Upper lobe of right lung (tissue), 1 donor: ENCODE measurements around the gene ZNF311. TPM values are rescaled to one million over a fixed set of nuclear protein-coding genes. Genes with fewer than 3 reads are reported as not detected.

Source experiments
- ATAC-seq: fragments of 200-7000 bp; cut with Tn5 transposase; one replicate; pipeline ENCODE4 v1.9.1; 2020; ENCODE audit warnings: mild to moderate bottlenecking, moderate library complexity
- DNase-seq: peaks from one replicate; pipeline ENCODE4 v3.0.0-alpha.2; 2020
- H3K27ac ChIP-seq: fragments of 200-600 bp; one replicate; pipeline ENCODE4 v1.8.0; 2022
- H3K27me3 ChIP-seq: fragments of 200-600 bp; one replicate; pipeline ENCODE4 v1.8.0; 2022; ENCODE audit warnings: mild to moderate bottlenecking
- H3K36me3 ChIP-seq: fragments of 200-600 bp; one replicate; pipeline ENCODE4 v1.8.0; 2022
- H3K4me1 ChIP-seq: fragments of 200-600 bp; one replicate; pipeline ENCODE4 v1.8.0; 2022
- H3K4me3 ChIP-seq: fragments of 200-600 bp; one replicate; pipeline ENCODE4 v1.8.0; 2022; ENCODE audit warnings: mild to moderate bottlenecking
- H3K9me3 ChIP-seq: fragments of 200-600 bp; one replicate; pipeline ENCODE4 v1.8.0; 2022
- CTCF ChIP-seq: fragments of 200-600 bp; IDR thresholded peaks from one replicate; pipeline ENCODE4 v1.8.0; 2022; ENCODE audit warnings: antibody characterized with exemption
- intact Hi-C: fragments of 100-400 bp; cut with DNase I; formaldehyde crosslinking; loops from one replicate; pipeline ENCODE4 v1.11.0; 2022
- total RNA-seq: library from RNA; stranded (reverse); fragmentation: NEBNext Ultra II Directional; extraction: Animal tissue kit (Norgen Biotek cat#: 25700); gene quantifications from one replicate; pipeline ENCODE4 v1.2.1, GENCODE V29; 2021
- donor health status: DM: no; HTN: yes; CAD: no; lungs with severe emphysema.

ZNF311 gene
- total RNA-seq, 1 donor from 2014 or later, result 1.8 TPM

GRCh38 chr6:29014729-29015608 is 9.9 kb upstream of the ZNF311 start:
- TF ChIP-seq CTCF, result no peak
- ATAC-seq (no peak), DNase-seq (no peak)
- H3K9me3 ChIP-seq, result no peaks in the 10 kb centered on the region
- intact Hi-C loops, result loop anchor here (10.0 kb wide), 1 partner anchor 330 kb away; no protein-coding TSS in a partner anchor
- peaks cover 14% of the 10 kb centered on the region for H3K4me1 ChIP-seq
- no peak overlapping the region for H3K27ac ChIP-seq
- H3K36me3 ChIP-seq, result no peaks in the 10 kb centered on the region
- peaks cover 45% of the 10 kb centered on the region for H3K27me3 ChIP-seq
- no peak overlapping the region for H3K4me3 ChIP-seq

- Histone ChIP-seq H3K4me3 (peak overlapping the region; percentile 45), H3K27me3 (peaks cover 48% of the 10 kb centered on the region), H3K4me1 (peaks cover 7% of the 10 kb centered on the region), H3K27ac (no peak overlapping the region), H3K9me3 (no peaks in the 10 kb centered on the region), H3K36me3 (no peaks in the 10 kb centered on the region)
- TF ChIP-seq CTCF, result no peak
- DNase-seq (no peak), ATAC-seq (peak; percentile 70)
- intact Hi-C loops, result loop anchor here (10.0 kb wide), 1 partner anchor 327 kb away; no protein-coding TSS in a partner anchor
These were observed 6.2 kb upstream of the ZNF311 start for GRCh38 chr6:29011276-29011734.

GRCh38 chr6:29009358-29009757 is 4.2 kb upstream of the ZNF311 start:
- DNase-seq, result no peak
- Histone ChIP-seq H3K4me3 (no peak overlapping the region), H3K27me3 (peaks cover 35% of the 10 kb centered on the region), H3K9me3 (no peaks in the 10 kb centered on the region), H3K27ac (no peak overlapping the region), H3K4me1 (peaks cover 6% of the 10 kb centered on the region), H3K36me3 (no peaks in the 10 kb centered on the region)
- no peak for ATAC-seq
- TF ChIP-seq CTCF, result no peak
- intact Hi-C loops, result no loop called here

GRCh38 chr6:29008089-29008488 is 3.0 kb upstream of the ZNF311 start:
- H3K27ac ChIP-seq, result no peak overlapping the region
- ATAC-seq (no peak), DNase-seq (no peak)
- peaks cover 6% of the 10 kb centered on the region for H3K4me1 ChIP-seq
- TF ChIP-seq CTCF, result no peak
- peaks cover 23% of the 10 kb centered on the region for H3K27me3 ChIP-seq
- no peaks in the 10 kb centered on the region for H3K9me3 ChIP-seq
- intact Hi-C loops, result no loop called here
- no peak overlapping the region for H3K4me3 ChIP-seq
- H3K36me3 ChIP-seq, result no peaks in the 10 kb centered on the region

- Histone ChIP-seq H3K27me3 (no peaks in the 10 kb centered on the region), H3K9me3 (no peaks in the 10 kb centered on the region), H3K4me1 (no peaks in the 10 kb centered on the region), H3K4me3 (no peak overlapping the region), H3K36me3 (no peaks in the 10 kb centered on the region), H3K27ac (no peak overlapping the region)
- intact Hi-C loops, result no loop called here
- ATAC-seq (no peak), DNase-seq (no peak)
- TF ChIP-seq CTCF, result no peak
These were observed 8.1 kb downstream of the ZNF311 start for GRCh38 chr6:28996844-28997510.
